ENCODE data around the gene PRSS23. TPM values are rescaled to one million over a fixed set of nuclear protein-coding genes. Genes with fewer than 3 reads are reported as not detected.

Gene PRSS23
- total RNA-seq, 1 experiment from 2014 or later = 1.5 TPM

GRCh38 chr11:86781546-86781945, 18.8 kb upstream of the PRSS23 start:
- Histone ChIP-seq H3K36me3 (no peaks in the 10 kb centered on the region), H3K9me3 (replicated peaks) (no peaks in the 10 kb centered on the region), H3K4me1 (no peaks in the 10 kb centered on the region), H3K4me3 (no peak overlapping the region), H3K27me3 (no peaks in the 10 kb centered on the region), H3K27ac (no peak overlapping the region)
- DNase-seq = no peak

- H3K27me3 ChIP-seq = no peaks in the 10 kb centered on the region
- DNase-seq = no peak
- H3K9me3 ChIP-seq (replicated peaks) = no peaks in the 10 kb centered on the region
- H3K36me3 ChIP-seq = no peaks in the 10 kb centered on the region
- H3K4me1 ChIP-seq = no peaks in the 10 kb centered on the region
- no peak overlapping the region for H3K27ac ChIP-seq
- no peak overlapping the region for H3K4me3 ChIP-seq
These were observed 17.6 kb upstream of the PRSS23 start for GRCh38 chr11:86782742-86783141.

- no peak overlapping the region for H3K4me3 ChIP-seq
- H3K27ac ChIP-seq = no peak overlapping the region
- no peaks in the 10 kb centered on the region for H3K9me3 ChIP-seq (replicated peaks)
- no peaks in the 10 kb centered on the region for H3K27me3 ChIP-seq
- no peak for DNase-seq
- no peaks in the 10 kb centered on the region for H3K36me3 ChIP-seq
- H3K4me1 ChIP-seq = no peaks in the 10 kb centered on the region
These were observed 16.7 kb upstream of the PRSS23 start for GRCh38 chr11:86783661-86784060.

- Histone ChIP-seq H3K27ac (no peak overlapping the region), H3K4me3 (no peak overlapping the region), H3K4me1 (no peaks in the 10 kb centered on the region), H3K27me3 (no peaks in the 10 kb centered on the region), H3K9me3 (replicated peaks) (no peaks in the 10 kb centered on the region), H3K36me3 (no peaks in the 10 kb centered on the region)
- DNase-seq = no peak
These were observed 16.1 kb upstream of the PRSS23 start for GRCh38 chr11:86784241-86784681.

- H3K27ac ChIP-seq = no peak overlapping the region
- H3K9me3 ChIP-seq (replicated peaks) = no peaks in the 10 kb centered on the region
- H3K4me1 ChIP-seq = peaks cover 12% of the 10 kb centered on the region
- no peaks in the 10 kb centered on the region for H3K27me3 ChIP-seq
- no peak for DNase-seq
- no peaks in the 10 kb centered on the region for H3K36me3 ChIP-seq
- H3K4me3 ChIP-seq = no peak overlapping the region
These were observed 14.8 kb upstream of the PRSS23 start for GRCh38 chr11:86785576-86785975.

GRCh38 chr11:86787018-86787536, 13.3 kb upstream of the PRSS23 start:
- Histone ChIP-seq H3K4me3 (no peak overlapping the region), H3K9me3 (replicated peaks) (no peaks in the 10 kb centered on the region), H3K27me3 (no peaks in the 10 kb centered on the region), H3K36me3 (no peaks in the 10 kb centered on the region), H3K27ac (no peak overlapping the region), H3K4me1 (peaks cover 18% of the 10 kb centered on the region)
- DNase-seq = no peak

DNA sequence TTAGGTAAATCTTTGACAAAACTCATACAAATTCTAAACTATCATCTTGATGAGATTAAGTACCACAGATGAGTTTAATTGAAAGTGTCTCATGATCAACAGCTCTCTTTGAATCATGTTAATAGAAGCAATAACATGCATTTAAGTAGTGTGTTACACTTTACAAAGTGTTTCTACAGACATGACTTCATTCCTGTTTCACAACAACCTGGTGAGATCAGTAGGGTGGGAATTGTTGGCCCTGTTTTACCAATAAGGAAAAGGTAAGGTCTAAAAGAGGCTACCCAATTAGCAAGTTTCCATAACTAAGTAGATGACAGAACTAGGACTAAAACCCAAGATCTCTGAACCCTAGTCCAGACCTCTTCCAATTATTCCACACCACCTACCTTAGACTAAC, 12.7 kb upstream of the PRSS23 start:
- Histone ChIP-seq H3K27me3 (no peaks in the 10 kb centered on the region), H3K9me3 (replicated peaks) (no peaks in the 10 kb centered on the region), H3K4me3 (no peak overlapping the region), H3K36me3 (no peaks in the 10 kb centered on the region), H3K27ac (no peak overlapping the region), H3K4me1 (peaks cover 18% of the 10 kb centered on the region)
- DNase-seq = no peak

- Histone ChIP-seq H3K4me3 (no peak overlapping the region), H3K4me1 (peaks cover 18% of the 10 kb centered on the region), H3K9me3 (replicated peaks) (no peaks in the 10 kb centered on the region), H3K27me3 (no peaks in the 10 kb centered on the region), H3K36me3 (no peaks in the 10 kb centered on the region), H3K27ac (no peak overlapping the region)
- peak in 1 of 2 experiments; percentile 46 for DNase-seq
These were observed 10.1 kb upstream of the PRSS23 start for GRCh38 chr11:86790195-86790725.

DNA sequence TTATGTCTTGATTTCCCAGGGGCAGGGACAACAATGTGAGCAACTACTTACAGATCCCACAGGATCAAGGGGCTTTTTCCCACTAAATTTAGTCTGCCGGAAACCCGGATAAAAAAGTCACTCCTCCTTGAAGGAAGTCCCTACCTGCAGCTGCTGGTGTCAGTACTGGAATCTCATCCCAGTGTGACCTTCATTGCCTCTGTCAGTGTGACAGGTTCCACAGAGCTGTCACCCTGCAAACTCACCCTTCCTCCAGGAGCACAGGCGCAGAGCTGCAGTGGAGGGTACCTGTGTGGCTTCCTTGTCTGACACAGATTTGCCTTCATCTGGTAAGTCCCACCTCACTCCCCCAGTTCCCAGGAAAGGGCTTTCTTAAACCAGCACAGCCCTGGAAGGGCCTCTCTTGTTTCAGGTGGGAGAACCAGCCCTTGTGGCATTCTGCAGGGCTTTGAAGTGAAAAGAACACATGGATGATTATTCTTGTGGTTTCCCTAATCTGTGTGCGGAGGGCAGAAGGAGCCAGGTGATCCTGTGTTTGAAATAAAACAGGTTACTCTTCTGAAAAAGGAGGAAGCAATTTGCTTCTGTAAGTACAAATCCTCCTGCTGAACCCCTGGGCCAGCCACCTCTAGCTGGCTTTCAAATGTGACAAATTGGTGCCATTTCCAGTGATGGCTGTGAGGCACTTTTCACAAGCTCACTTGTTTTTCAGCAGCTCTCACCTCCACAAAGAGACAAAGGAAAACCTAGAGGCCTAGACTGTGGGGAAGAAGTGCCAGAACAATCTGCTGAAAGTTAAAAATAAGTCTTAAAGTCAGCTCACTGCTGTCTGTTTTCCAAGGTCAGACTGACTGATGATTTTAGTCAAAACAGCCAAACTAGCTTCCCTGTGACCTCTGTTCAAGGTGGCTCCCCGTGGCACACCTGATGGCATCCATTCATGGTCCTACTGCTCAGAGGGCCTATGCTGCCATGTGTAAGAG, 9.2 kb upstream of the PRSS23 start:
- Histone ChIP-seq H3K4me3 (no peak overlapping the region), H3K9me3 (replicated peaks) (no peaks in the 10 kb centered on the region)

DNA sequence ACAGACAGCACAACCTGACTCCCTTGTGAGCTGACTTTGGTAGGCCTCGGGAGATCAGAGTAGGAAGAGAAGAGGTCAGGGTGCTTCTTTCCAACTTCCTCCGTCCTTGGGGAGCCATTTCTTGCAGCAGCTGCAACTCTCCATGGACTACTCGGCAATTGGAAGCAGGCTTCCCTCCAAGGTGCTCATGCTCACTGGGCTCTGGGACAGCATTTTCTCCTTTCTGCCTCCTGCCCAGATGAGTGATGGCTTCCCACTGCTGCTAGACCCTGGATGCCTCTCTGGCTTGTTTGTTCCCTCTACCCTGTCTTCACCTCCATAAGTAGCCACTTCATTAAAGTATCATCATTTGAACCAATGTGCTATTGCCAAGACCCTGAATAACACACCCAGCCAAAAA, 8.2 kb upstream of the PRSS23 start:
- no peak for DNase-seq
- no peaks in the 10 kb centered on the region for H3K36me3 ChIP-seq

More for the DNA sequence above, 9.2 kb upstream of the PRSS23 start:
- no peak for DNase-seq
- H3K4me1 ChIP-seq = peaks cover 18% of the 10 kb centered on the region
- H3K36me3 ChIP-seq = no peaks in the 10 kb centered on the region
- H3K27me3 ChIP-seq = no peaks in the 10 kb centered on the region
- H3K27ac ChIP-seq = no peak overlapping the region

GRCh38 chr11:86793307-86793706, 7.0 kb upstream of the PRSS23 start:
- no peak overlapping the region for H3K4me3 ChIP-seq
- H3K36me3 ChIP-seq = no peaks in the 10 kb centered on the region
- H3K9me3 ChIP-seq (replicated peaks) = no peaks in the 10 kb centered on the region
- no peaks in the 10 kb centered on the region for H3K27me3 ChIP-seq
- H3K4me1 ChIP-seq = peaks cover 18% of the 10 kb centered on the region
- DNase-seq = no peak
- no peak overlapping the region for H3K27ac ChIP-seq

More for the DNA sequence above, 8.2 kb upstream of the PRSS23 start:
- no peak overlapping the region for H3K27ac ChIP-seq
- no peak overlapping the region for H3K4me3 ChIP-seq
- peaks cover 18% of the 10 kb centered on the region for H3K4me1 ChIP-seq
- H3K9me3 ChIP-seq (replicated peaks) = no peaks in the 10 kb centered on the region
- H3K27me3 ChIP-seq = no peaks in the 10 kb centered on the region

DNA sequence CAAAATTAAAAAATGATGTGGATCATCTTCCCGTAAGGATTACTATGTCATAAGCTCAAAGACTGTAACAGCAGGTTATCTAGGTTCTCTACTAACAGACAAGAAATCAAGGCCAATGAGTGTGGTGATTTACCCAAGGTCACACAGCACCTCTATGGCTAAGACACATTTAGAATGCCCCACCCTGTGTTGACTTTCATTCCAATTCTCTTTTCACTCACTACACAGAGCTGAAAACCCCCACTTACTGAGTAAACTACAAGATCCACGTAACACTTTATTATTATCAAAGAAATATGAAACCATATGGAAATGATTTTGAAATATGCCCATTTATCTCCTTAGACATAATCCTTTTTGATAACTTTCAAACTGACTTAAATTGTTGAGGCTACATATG, 4.8 kb upstream of the PRSS23 start:
- Histone ChIP-seq H3K36me3 (no peaks in the 10 kb centered on the region), H3K27ac (no peak overlapping the region), H3K27me3 (no peaks in the 10 kb centered on the region), H3K4me1 (peaks cover 7% of the 10 kb centered on the region), H3K9me3 (replicated peaks) (no peaks in the 10 kb centered on the region), H3K4me3 (no peak overlapping the region)
- DNase-seq = no peak

- no peak overlapping the region for H3K27ac ChIP-seq
- no peaks in the 10 kb centered on the region for H3K36me3 ChIP-seq
- no peak overlapping the region for H3K4me3 ChIP-seq
- H3K27me3 ChIP-seq = no peaks in the 10 kb centered on the region; the same call in 1 of the 2 replicates
- H3K9me3 ChIP-seq (replicated peaks) = no peaks in the 10 kb centered on the region
- peaks cover 2% of the 10 kb centered on the region; the same call in 1 of the 2 replicates for H3K4me1 ChIP-seq
- DNase-seq = no peak
These were observed 4.4 kb upstream of the PRSS23 start for GRCh38 chr11:86795949-86796348.

GRCh38 chr11:86797133-86797532, 3.2 kb upstream of the PRSS23 start:
- no peak for DNase-seq
- no peaks in the 10 kb centered on the region for H3K4me1 ChIP-seq
- no peaks in the 10 kb centered on the region for H3K36me3 ChIP-seq
- no peak overlapping the region for H3K27ac ChIP-seq
- no peak overlapping the region for H3K4me3 ChIP-seq
- H3K27me3 ChIP-seq = peaks cover 7% of the 10 kb centered on the region
- H3K9me3 ChIP-seq (replicated peaks) = no peaks in the 10 kb centered on the region

DNA sequence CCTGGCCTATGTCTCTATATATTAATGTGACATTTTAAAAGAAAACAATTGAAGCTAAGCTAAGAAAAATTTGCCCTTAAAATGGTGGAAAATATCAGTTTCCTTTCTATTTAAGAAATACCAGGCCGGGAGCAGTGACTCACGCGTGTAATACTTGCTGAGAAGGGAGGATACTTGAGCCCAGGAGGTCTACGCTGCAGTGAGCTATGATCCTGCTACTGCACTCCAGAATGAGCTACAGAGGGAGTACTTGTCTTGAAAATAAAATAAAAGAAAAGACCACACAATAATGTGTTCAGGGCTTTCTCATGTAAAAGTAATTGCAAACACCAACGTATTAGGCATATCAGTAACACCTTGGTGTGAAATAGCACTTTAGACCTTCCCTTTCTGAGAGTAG, 1.4 kb upstream of the PRSS23 start:
- Histone ChIP-seq H3K4me3 (no peak overlapping the region), H3K27me3 (peaks cover 11% of the 10 kb centered on the region), H3K36me3 (no peaks in the 10 kb centered on the region), H3K27ac (no peak overlapping the region), H3K9me3 (replicated peaks) (no peaks in the 10 kb centered on the region), H3K4me1 (no peaks in the 10 kb centered on the region)
- no peak for DNase-seq
